Kidney (tissue), 14 donors: ENCODE results near the gene LZTS2. TPM values are rescaled to one million over a fixed set of nuclear protein-coding genes. Genes with fewer than 3 reads are reported as not detected.
A peak's percentile ranks its signal among the peaks of the same experiment; 100 is the strongest.

Experiments
- DNase-seq, 5 donors: peaks; one replicate each; pipeline ENCODE4 v3.0.0-alpha.2; 2013 to 2020
- FAIRE-seq: peaks from 2 replicates; lab custom pipeline; 2012; peaks lifted over from hg19 to GRCh38; lab: Jason Lieb, UNC
- H3K27ac ChIP-seq, 2 donors: one replicate each; pipeline ENCODE4 v1.7.0; 2013; ENCODE audit warnings: low read depth in 2 of 2, low read length in 2 of 2, inconsistent platforms in 1 of 2
- H3K27me3 ChIP-seq: one replicate; pipeline ENCODE4 v1.7.1; 2013; ENCODE audit warnings: low read length, inconsistent platforms; ENCODE audit not compliant: control insufficient read depth, insufficient read depth
- H3K36me3 ChIP-seq, 3 donors: one replicate each; pipeline versions ENCODE4 v1.7.0 to v1.7.1; 2013; ENCODE audit warnings: low read length in 3 of 3, control low read depth in 1 of 3, inconsistent platforms in 1 of 3; ENCODE audit not compliant: insufficient read depth in 3 of 3, control insufficient read depth in 2 of 3
- H3K4me1 ChIP-seq, 3 donors: one replicate each; pipeline versions ENCODE4 v1.7.0 to v1.7.1; 2013; ENCODE audit warnings: low read length in 3 of 3, inconsistent platforms in 1 of 3, low read depth in 1 of 3; ENCODE audit not compliant: control insufficient read depth in 2 of 3, insufficient read depth in 2 of 3
- H3K4me3 ChIP-seq, 3 donors: one replicate each; pipeline versions ENCODE4 v1.7.0 to v1.8.1; 2013; ENCODE audit warnings: low read length in 3 of 3, control low read depth in 1 of 3, inconsistent platforms in 1 of 3
- H3K9ac ChIP-seq, 3 donors: one replicate each; pipeline versions ENCODE4 v1.7.0 to v1.7.1; 2013; ENCODE audit warnings: low read length in 3 of 3, control low read depth in 1 of 3, inconsistent platforms in 1 of 3
- H3K9me3 ChIP-seq, 3 donors: one replicate each; pipeline versions ENCODE4 v1.7.0 to v1.7.1; 2013; ENCODE audit warnings: low read length in 3 of 3, control low read depth in 1 of 3, inconsistent platforms in 1 of 3; ENCODE audit not compliant: control insufficient read depth in 2 of 3, insufficient read depth in 1 of 3
- CTCF ChIP-seq: IDR thresholded peaks from 3 replicates; pipeline ENCODE4 v1.5.1; 2012; ENCODE audit warnings: mild to moderate bottlenecking, moderate library complexity, borderline replicate concordance; ENCODE audit not compliant: insufficient read depth; ENCODE audit errors: extremely low read depth
- intact Hi-C: fragments of 100-400 bp; cut with DNase I; formaldehyde crosslinking; loops from one replicate; pipeline ENCODE4 v1.11.1; 2022
- polyA plus RNA-seq: library from polyadenylated mRNA; stranded (reverse); fragments of 350-450 nt; fragmentation: Illumina TruSeq; extraction: RNeasy Lipid Tissue Mini Kit (QIAGEN cat#74804); gene quantifications from one replicate; pipeline ENCODE4 v1.2.3, GENCODE V29; 2014; ENCODE audit warnings: low read depth, low replicate concordance; ENCODE audit not compliant: insufficient read depth
- total RNA-seq: library from RNA; stranded (reverse); fragmentation: NEBNext Ultra II Directional; extraction: Animal tissue kit (Norgen Biotek cat#: 25700); gene quantifications from one replicate; pipeline ENCODE4 v1.2.1, GENCODE V29; 2021
- donor health status: control.
- donor health status: control.
- donor health status: control.
- donor health status: control.
- donor health status: control.
- donor health status: DM: yes; HTN: yes; CAD: no.
- donor health status: Normal renal cell carcinoma (clear cell type).

The LZTS2 gene
- total and polyA plus RNA-seq, 2 donors from 2014 or later, result 47.3 to 54.7 TPM

DNA sequence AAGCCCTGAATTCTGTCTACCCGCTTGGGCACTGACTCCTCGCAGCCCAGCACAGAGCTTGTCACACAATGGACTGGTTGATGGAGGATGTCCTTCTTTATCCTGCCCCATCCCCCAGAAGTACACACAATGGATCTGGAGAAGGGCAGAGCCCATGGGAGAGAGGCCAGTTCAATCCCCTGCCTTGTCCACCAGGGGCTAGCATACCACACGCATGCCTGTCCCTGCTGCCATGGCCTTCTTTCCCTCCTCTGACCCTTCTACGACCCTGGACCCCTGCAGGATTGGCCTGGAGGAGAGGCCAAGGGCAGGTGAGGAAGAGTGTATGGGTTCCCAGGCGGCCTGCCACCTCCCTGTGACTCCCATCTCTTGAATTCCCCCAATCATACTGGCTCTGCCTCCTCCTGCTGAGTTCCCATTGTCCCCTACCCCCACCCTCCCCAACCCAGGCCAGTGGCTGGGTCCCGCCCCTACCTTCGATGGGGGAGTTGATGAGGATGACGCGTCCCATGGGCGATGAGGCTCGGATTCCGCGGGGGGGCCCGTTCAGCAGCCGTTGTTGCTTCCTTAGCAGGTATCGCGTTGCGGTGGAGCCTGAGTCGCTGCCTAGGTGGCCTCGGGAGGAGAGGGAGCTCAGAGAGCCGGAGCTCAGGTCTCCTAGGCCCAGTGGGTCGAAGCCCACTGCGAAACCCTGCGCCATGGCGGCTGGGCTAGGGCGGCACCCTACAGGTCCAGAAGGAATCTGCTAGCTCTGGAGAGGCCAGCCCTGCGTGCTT lies 30.1 kb downstream of the LZTS2 start:
- intact Hi-C loops, result no loop called here
- H3K27ac ChIP-seq, result no peak overlapping the region

DNA sequence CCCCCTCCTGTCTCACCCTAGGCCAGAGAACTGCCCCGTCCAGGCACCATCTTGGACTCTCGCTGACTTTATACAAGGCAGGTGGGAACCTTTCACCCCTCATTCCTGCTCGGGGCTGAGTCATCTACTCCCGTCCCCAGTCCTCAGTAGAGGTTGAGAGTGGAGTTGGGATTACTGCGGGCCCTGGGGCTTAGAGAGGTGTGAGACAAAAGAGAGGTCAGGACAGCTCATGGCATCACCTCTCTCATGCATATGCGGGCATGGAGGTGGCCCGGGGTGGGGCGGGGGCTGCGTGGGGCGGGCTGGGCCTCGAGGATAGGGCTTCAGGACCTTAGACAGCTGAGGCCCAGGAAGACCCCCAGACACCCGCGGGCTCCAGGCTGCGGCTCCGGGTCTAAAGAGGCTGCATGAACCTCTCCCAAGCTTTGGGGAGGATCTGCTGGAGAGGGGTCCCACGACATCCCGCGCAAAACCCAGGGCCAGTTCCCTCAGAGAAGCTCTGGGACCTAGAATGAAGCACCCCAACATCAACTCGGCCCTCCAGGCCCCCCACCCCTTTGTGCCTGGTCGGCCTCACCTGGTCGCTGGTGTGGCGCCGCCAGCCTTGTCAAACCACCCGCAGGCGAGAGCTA lies 31.0 kb downstream of the LZTS2 start:
- FAIRE-seq (no peak), DNase-seq (no peak)
- intact Hi-C loops, result no loop called here
- no peaks in the 10 kb centered on the region for H3K9me3 ChIP-seq
- peaks cover 0 to 21% (median 5%) of the 10 kb centered on the region in 3 donors for H3K4me1 ChIP-seq
- peaks cover 3% of the 10 kb centered on the region for H3K27me3 ChIP-seq
- TF ChIP-seq CTCF, result no peak
- H3K4me3 ChIP-seq, result peak overlapping the region in 2 of 3 donors; percentile 28 to 93
- H3K9ac ChIP-seq, result peak overlapping the region in 1 of 3 donors; percentile 89
- H3K27ac ChIP-seq, result peak overlapping the region; percentile 96 to 97
- H3K36me3 ChIP-seq, result peaks cover 0 to 4% (median 3%) of the 10 kb centered on the region in 3 donors

More for the DNA sequence above, 30.1 kb downstream of the LZTS2 start:
- Histone ChIP-seq H3K36me3 (no peaks in the 10 kb centered on the region), H3K4me1 (peaks cover 0 to 21% (median 2%) of the 10 kb centered on the region in 3 donors), H3K4me3 (no peak overlapping the region), H3K9ac (no peak overlapping the region), H3K27me3 (peaks cover 3% of the 10 kb centered on the region), H3K9me3 (no peaks in the 10 kb centered on the region)
- DNase-seq, result peak in 4 of 5 donors; percentile 68 to 86 (median 75)
- FAIRE-seq, result no peak
- no peak for TF ChIP-seq CTCF

- Histone ChIP-seq H3K9me3 (no peaks in the 10 kb centered on the region), H3K4me3 (peak within 1 kb of the TSS; percentile 64 to 93 (median 88)), H3K27ac (peak within 1 kb of the TSS; percentile 96 to 97), H3K4me1 (peaks cover 0 to 21% (median 5%) of the 10 kb centered on the region in 3 donors), H3K27me3 (peaks cover 3% of the 10 kb centered on the region), H3K9ac (peak within 1 kb of the TSS; percentile 47 to 89 (median 88)), H3K36me3 (peaks cover 0 to 11% (median 8%) of the 10 kb centered on the region in 3 donors)
- TF ChIP-seq CTCF, result no peak
- intact Hi-C loops, result no loop called here
- peak; percentile 95 to 97 (median 96) for DNase-seq
- FAIRE-seq, result no peak
Measured at GRCh38 chr10:101031128-101031795, 31.7 kb downstream of the LZTS2 start, which contains the start of the genes PDZD7 and SFXN3. PDZD7 (minus strand) TSS chr10:101031129; CDS start chr10:101030219, 910 bp downstream. SFXN3 (plus strand) TSS chr10:101031234; CDS start chr10:101034695, 3,461 bp downstream.
